NCI-H146 treated with DMSO at 0.1 percent for 48 hours (cell line): ENCODE data around the gene USP47.

Experiments
- DNase-seq: peaks from one replicate; lab custom pipeline; 2025; ENCODE audit not compliant: unreplicated experiment; lab: John Stamatoyannopoulos, UW

USP47 gene

GRCh38 chr11:11862999-11863398 lies 21.2 kb downstream of the USP47 start:
- DNase-seq = no peak

GRCh38 chr11:11864332-11864731 lies 22.6 kb downstream of the USP47 start:
- DNase-seq = no peak

- no peak for DNase-seq
These were observed 23.0 kb downstream of the USP47 start for GRCh38 chr11:11864803-11865202.

GRCh38 chr11:11865449-11865848 lies 23.7 kb downstream of the USP47 start:
- DNase-seq = no peak

GRCh38 chr11:11866203-11866602 lies 24.4 kb downstream of the USP47 start:
- DNase-seq = no peak

- DNase-seq = no peak
These were observed 25.9 kb downstream of the USP47 start for GRCh38 chr11:11867720-11868119.

- no peak for DNase-seq
These were observed 30.2 kb downstream of the USP47 start for GRCh38 chr11:11871991-11872401.

GRCh38 chr11:11876458-11876857 lies 34.7 kb downstream of the USP47 start:
- DNase-seq = no peak

- no peak for DNase-seq
These were observed 38.4 kb downstream of the USP47 start for GRCh38 chr11:11880179-11880578.

- no peak for DNase-seq
These were observed 40.8 kb downstream of the USP47 start for GRCh38 chr11:11882539-11882938.

GRCh38 chr11:11884351-11884750 lies 42.6 kb downstream of the USP47 start:
- no peak for DNase-seq

- DNase-seq = no peak
These were observed 43.2 kb downstream of the USP47 start for GRCh38 chr11:11884774-11885481.

GRCh38 chr11:11894486-11894885 lies 52.7 kb downstream of the USP47 start:
- DNase-seq = no peak

GRCh38 chr11:11895672-11896071 lies 53.9 kb downstream of the USP47 start:
- no peak for DNase-seq

- no peak for DNase-seq
These were observed 56.9 kb downstream of the USP47 start for GRCh38 chr11:11898648-11899047.

GRCh38 chr11:11899401-11899800 lies 57.6 kb downstream of the USP47 start:
- DNase-seq = no peak

- DNase-seq = no peak
These were observed 60.2 kb downstream of the USP47 start for GRCh38 chr11:11901929-11902328.

- no peak for DNase-seq
These were observed 68.0 kb downstream of the USP47 start for GRCh38 chr11:11909727-11910126.

- DNase-seq = no peak
These were observed 68.8 kb downstream of the USP47 start for GRCh38 chr11:11910541-11910940.

- no peak for DNase-seq
These were observed 71.6 kb downstream of the USP47 start for GRCh38 chr11:11913395-11913794.

- DNase-seq = no peak
These were observed 73.9 kb downstream of the USP47 start for GRCh38 chr11:11915625-11916024.

GRCh38 chr11:11916981-11917399 lies 75.2 kb downstream of the USP47 start:
- no peak for DNase-seq

- DNase-seq = no peak
These were observed 82.1 kb downstream of the USP47 start for GRCh38 chr11:11923828-11924227.
